CD4-positive, alpha-beta T cell treated with Interleukin-12 subunit alpha and Interleukin-12 subunit beta, for 1 hour (primary cell): ENCODE data around the gene KIAA1614.

Experiments
- DNase-seq: peaks from one replicate; pipeline ENCODE4 v3.0.0-alpha.2; 2020

The KIAA1614 gene, protein sequence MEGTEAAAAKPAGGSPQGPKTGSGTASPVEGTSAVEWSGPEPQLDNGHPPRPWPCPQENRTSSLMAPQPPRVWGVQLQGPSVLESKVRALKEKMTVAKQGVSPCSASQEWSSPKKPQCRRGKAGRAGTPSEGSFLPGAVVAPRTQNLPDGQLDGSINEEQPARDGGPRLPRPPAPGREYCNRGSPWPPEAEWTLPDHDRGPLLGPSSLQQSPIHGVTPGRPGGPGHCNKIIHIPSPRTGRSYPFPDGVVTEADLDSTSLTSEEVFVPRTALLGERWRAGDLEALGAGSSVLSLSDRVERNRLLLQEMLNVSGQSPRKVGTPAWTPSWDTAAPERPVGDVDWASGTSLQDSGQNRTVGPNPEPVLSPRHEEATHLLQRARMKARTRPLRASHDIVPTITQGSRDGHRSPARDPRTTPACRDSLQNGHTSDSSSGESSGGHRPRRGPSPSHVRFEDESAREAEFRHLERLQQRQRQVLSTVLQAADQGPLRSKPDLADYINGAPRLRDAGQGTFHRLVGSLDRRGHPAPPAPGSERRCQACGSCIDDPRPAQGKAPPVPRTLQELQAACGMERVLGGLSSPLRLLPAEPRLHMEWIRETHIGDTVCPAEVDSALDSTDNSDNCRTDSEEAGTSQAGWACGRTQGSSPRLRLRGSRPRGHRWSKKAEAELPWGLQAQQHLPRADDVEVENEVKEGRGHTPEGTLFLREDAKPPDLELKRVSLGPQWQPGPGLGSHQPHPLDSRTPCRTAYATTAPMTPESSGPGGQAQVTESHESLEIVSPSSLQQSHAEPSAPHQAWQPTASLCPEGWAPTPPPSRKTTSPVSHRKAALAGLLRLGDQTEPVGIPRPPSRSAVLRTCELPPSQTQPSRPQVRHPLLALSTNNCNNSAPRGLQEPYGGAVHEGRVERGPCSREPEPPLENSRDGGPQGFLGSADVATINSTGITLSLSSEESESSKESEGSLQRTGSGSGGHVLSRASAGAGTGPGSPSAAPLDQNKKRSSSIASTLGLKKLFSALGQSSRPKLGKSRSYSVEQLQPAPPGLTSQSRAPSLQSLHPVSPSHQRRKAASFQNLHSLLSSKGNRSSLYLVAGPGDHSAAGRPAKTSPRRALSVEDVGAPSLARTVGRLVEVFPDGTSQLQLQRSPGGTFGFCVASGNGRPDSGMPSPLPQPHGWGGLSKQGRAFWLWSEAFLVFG

DNA sequence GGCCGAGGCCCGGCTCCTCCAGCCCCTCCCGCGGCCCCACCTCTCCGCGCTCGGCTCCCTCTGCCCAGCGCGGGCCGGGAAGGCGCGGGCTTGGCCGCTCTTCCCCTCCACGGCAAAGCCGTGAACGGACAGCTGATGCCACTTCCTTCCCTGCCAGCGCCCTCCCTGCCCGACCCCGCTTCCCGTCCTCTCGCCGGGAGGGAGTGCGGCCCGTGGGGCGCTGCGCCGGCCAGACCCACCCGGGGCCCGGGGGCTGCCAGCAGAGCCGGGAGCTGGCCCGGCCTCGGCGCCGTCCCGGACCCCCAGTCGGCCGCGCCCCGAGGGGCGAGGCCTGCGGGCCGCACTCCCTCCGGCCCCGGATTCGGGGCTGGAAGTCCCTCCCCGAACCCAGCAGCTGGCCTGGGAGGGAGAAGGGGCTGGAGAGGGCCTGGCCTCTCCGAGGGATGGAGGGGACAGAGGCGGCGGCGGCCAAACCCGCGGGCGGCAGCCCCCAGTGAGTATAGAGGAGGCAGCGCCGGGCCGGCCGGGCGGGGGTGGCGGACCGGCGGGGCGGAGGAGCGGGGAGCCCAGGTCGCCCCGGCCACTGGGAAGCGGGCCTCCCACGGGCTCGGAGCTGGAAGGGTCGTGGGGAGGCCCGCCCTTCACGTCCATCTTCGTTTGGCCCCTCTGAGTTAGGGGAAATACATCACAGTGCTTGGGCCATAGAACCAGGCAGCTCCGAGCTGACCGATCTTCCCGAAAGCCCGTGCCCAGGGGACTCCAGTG, at the start of gene KIAA1614:
TSS of gene KIAA1614 (plus strand) at position 97 of the 765 bp plus-strand sequence. CDS start at position 444, 347 bp downstream.
- DNase-seq = no peak

DNA sequence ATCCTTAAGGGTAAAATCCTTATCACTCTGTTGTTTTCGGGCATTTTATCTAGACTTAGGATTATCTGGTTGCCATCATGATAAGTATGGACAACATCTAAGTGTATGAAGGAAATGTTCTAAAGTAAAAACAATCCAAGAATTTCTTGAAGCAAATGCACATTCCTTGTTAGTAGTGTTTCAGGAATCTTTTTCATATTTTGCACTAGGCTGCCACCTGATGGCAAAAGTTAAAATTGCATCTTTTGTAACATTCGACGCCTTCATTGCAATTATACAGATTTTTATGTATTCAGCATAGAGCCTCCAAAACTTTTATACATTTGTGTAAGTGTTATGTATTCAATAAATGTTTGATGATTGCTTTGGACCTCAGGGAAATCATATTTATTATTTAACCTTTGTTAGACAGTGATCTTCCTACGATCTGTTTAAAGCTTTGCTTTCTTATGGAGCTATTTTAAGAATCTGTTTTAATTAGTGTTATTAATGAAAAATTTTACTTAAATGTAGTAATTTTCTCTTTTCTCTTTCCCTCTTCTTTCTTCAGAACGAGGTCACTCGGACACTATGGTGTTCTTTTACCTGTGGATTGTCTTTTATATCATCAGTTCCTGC, 49.4 kb upstream of the KIAA1614 start:
- peak; percentile 50 for DNase-seq

GRCh38 chr1:180881806-180882509, 30.7 kb upstream of the KIAA1614 start:
- peak; percentile 12 for DNase-seq

GRCh38 chr1:180884588-180885300, 28.0 kb upstream of the KIAA1614 start:
- DNase-seq = no peak

DNA sequence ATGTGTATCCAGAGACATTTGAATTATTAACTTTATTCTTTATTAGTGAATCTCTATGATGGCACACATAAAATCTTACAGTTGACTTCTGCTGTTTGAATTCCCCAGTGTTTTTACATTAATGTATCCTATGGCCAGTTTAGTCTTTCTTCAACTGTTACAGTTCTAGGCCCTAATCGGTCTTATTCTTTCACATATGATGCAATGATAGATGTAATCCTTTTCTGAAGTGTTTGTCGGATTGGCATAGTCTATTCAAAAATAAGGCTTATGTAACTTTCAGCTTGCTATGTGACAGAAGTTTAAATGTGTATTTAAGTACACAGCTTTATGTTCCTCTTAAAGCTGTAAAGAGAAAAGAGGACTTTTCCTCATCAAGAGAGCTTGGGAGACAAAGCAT, 26.4 kb upstream of the KIAA1614 start:
- DNase-seq = no peak

DNA sequence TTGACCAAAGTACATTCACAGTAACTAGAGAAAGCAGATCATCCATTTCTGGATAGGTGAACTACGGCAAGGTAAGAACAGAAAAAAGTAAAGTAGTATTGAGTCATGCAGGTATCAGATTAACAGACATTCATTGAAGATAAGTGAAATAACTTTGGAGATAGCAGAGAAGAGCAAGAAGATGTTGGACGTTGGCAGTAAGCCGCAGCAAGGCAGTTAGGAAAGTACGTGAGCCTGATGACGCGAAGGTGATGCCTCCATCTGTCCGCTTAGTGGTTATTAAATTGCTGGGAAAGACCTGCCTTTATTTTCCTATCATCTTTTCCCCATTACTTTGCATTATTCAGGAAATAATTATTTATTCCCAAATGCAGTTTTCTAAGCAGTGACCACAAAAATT, 24.9 kb upstream of the KIAA1614 start:
- no peak for DNase-seq

DNA sequence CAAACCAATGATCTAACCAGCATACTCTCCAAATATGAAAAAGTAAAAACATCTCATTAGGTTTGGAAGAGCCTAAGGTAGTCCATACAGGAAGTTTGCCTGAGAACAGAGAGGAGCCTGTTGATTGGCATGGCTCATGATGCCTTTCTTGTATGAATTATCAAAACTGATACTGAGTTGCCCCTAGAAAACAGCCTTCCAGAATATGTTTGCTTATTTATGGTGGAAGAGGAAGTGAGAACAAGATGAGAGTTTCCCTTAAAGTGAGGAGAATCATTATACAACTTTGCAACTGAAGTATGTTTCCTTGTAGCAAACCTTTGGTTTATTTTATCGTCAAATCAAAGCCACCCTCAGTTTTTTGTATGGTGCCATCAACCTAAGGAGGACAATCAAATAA, 23.8 kb upstream of the KIAA1614 start:
- DNase-seq = no peak

DNA sequence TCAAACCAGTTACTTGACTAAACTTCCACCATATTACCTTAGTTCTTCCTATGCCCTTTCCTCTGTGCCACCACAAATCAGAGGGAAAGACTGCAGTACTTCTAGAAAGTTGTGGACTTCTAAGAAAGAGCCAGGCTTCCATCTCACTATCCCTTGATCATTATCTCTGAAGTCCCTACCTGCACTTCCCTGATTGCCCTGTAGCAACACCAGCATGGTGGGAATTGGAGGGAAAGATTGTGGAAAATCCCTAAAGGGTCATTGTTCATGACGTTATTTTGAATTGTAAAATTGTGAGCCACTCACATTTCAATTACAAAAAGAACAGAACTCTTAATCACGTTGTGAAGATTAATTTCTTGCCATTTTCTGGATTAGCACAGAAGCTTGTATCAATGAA, 23.4 kb upstream of the KIAA1614 start:
- no peak for DNase-seq

GRCh38 chr1:180892272-180892671, 20.4 kb upstream of the KIAA1614 start:
- no peak for DNase-seq

DNA sequence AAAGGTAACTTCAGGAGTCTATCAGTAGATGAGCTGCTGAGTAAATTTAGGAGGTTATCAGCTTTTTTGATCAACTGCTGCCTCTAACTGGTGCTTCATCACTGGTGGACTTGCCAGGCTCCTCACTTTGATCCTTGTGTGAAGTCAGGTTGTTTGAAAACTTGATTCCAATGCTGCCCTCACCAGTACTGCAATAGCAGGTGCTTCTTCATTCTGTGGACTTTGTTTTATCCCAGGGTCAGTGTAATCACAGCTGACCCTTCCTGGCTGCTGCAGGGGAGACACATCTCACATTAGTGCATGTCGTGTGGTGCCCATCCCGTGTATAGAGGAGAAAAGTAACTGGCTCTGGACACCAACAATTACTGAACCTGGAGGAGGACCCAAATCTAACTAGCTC, 20.0 kb upstream of the KIAA1614 start:
- no peak for DNase-seq

- DNase-seq = no peak
Observed at GRCh38 chr1:180893614-180894013, 19.1 kb upstream of the KIAA1614 start.

DNA sequence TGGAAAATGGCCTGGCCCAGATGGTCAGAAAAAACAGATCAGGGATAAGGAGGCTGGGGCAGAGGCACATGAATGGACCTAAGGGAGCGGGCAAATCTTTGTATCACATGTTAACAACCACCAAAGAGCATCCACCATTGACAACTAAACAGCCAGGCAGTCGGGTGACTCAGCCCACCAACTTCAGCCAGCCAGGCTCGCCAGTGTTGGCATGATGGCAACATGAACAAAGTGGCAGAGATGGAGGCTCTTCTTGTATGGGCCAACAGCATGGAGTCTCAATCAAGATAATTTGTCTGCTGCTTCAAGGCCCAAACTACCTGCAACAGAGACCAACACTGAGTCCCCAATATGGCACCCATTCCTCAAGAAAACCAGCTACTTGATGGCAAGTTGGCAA, 16.5 kb upstream of the KIAA1614 start:
- DNase-seq = no peak

GRCh38 chr1:180898441-180899219, 14.1 kb upstream of the KIAA1614 start:
- DNase-seq = no peak

GRCh38 chr1:180899262-180899661, 13.4 kb upstream of the KIAA1614 start:
- DNase-seq = no peak

DNA sequence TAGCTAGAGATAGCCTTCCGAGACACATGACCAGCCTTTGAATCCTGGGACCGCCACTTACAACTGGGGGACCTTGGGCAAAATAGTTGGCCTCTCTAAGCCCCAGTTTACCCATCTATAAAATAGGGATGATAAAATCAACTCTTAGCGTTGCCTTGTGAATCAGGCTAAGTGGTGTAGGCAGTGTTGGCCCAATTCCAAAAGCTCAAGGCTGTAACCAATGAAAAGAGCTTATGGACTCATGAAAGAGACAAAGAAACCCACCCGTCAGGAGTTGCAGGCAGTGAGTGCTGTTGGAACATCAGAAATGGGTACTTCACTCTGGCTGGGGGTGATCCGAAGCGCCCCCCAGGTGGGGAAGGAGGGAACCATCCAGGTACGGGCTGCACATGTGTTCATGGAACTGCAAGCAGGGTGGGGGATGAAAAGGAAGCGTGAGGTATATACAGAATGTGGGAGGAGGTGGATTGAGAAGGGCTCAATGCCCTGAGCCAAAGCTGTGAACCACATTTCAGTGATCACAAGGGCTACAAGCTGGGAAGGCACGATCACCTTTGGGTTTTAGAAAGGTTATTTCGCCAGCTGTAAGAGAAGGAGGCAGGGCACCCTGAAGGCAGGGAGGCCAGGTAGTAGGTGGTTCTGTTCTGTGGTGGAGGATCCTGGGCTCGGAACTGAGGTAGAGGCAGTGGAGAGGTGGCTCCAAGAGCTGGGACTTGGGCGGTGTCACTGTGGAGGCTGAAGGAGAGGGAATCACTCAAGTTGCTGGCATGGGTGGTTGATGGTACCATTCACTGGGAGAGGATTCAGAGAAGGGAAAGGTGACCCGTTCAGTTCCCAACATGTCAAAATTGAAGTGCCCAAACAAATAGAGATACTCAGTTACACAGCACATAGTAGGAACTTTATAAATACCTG, 11.4 kb upstream of the KIAA1614 start:
- DNase-seq = no peak

DNA sequence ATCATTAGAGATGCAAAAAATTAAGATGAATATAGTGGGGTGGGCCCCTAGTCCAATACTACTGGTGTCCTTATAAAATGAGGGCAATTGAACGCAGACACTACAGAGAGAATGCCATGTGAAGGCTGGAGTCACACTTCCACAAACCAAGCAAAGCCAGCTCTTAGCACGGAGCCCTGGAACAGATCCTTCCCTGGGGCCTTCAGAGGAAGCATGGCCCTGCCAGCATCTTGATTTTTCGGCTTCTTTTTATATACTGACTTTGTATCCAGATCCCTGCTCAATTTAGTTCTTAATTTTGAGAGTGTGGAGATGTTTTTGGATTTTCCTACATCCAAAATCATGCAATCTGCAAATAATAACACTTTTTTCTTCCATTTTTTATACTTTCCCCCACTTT, 10.2 kb upstream of the KIAA1614 start:
- DNase-seq = no peak

- DNase-seq = no peak
Observed at GRCh38 chr1:180905927-180906326, 6.8 kb upstream of the KIAA1614 start.

DNA sequence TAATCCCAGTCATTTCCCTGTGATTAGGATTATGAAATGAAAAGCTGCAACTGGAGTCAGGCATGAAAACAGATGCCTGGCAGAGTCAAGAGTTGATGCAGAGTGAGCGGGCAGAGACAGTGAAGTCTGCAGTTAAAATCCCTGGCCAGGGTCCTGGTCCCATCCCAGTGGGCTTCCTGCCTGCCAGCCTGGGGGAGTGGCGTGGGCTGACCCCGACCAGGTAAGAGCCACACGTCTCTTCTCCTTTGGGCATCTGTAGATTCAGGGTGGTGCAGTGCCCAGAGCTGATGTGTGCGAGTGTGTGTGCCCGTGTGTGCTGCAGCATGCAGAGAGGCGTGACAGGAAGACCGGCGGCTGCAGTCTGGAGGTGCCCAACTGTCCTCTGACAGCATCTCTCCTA, 6.2 kb upstream of the KIAA1614 start:
- DNase-seq = no peak
